ENCODE results near the gene FAM184B.
"Not testable (repeated sequence)": the region's sequence is repeated elsewhere in the genome, so short reads cannot be mapped to it uniquely, and the experiment has no call there.

Gene FAM184B

GRCh38 chr4:17682222-17682566 is 99.2 kb downstream of the FAM184B start:
- no peak for DNase-seq (ENCODE audit: low read depth)

DNA sequence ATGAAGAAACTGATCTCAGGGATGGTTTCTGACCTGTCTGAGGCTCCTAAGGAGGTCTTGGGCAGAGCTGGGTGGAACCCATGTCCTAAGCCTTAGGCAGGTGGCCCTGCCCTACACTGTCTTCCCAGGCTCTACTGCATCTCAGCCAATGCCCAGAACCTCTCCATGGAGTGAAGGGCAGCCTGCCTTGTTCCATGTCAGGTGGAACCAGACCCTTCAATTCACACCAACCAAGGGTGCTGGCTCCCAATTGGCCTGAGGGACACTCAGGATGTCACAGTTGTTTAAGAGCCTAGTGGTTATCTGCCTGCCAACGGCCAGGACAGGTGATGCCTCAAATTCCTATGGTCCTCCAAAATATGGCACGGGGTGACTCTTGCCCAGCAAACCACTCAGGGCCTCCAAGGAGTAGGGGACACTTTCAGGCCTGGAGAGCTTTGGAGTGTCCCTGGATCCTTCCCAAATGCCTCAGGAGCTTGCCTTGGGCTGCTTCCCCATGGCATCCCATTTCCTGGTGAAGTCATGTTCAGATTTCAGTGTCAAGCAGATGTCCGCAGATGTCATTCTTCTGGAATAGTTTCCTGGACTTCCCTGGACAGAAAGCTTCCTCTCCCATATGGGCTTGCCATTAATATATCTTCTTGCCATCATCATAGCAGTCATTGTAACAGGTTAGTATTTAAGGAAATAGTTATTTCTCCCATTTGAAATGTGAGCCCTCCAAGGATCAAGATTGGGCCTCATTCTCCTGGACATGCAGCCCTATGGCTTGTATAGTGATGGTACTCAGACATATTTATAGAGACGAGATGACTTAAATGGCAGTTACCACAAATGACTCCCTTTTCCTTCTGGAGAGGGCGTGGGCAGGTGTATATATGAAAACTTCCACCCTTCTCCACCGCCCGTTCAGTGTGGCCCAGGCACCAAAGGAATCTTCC is 99.9 kb downstream of the FAM184B start:
- DNase-seq (ENCODE audit: low read depth): no peak

GRCh38 chr4:17680559-17681280 is 100.7 kb downstream of the FAM184B start:
- no peak for DNase-seq (ENCODE audit: low read depth)

GRCh38 chr4:17670423-17670822 is 111.0 kb downstream of the FAM184B start:
- no peak for DNase-seq (ENCODE audit: low read depth)

DNA sequence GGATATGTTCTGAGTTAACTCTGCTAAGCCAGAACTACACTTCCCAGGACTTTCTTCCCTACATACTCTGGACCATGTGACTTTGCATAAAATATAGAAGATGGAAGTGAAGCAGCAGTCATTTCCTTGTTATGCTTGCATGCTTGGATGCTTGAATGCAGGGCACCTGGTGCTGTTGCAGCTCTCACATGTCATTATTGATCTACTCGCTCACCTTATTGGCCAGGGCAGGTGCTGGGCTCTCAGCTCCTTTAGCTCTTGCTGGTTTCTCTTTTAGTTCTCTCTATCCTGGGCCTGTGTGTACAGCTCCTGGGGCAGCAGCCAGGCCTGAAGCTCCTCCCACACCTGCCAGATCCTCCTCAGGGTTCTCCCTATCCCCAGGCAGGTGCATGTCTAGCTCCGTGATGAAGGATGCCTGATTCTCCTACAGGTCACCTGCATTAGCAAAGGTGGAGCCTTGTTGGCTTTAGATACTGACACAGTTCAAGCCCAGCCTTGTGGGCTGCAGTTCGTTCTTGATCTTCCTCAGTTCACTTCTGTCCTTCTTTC is 113.7 kb downstream of the FAM184B start:
- no peak for DNase-seq (ENCODE audit: low read depth)

DNA sequence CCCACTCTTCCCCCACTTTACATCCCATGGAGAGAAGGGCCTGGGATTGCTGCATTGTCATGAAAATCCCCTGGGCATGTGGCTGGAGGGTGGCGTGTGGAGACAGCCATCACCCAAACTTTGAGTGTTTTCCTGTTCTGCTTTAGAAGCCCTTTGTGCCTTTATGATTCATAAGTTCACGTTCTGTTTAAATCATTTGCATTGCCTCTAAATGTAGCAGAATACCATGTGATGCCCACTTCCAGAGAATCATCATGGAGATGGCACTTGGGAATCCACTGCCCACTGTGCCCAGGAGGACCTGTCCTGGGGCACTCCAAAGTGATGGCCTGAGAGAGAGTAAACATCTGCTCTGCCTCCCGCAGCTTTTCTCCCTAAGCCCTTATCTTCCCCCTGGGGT is 114.2 kb downstream of the FAM184B start:
- no peak for DNase-seq (ENCODE audit: low read depth)

DNA sequence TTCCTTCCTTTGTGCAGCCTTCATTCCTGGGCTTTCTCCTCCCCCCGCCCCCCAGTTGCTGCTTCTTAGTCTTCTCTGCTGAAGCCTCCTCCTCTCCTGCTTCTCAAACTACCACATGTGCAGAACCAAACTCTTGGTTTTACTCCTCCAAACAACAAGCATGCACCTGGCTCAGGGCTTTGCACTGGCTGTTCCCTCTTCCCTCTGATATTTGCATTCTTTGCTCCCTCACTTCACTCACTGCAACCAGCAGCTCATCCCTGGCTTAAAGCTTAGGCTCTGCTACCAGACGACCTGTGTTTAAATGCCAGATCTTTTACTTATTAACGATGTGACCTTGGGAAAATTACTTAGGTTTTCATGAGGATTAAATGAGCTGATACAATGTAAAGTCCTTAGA is 115.6 kb downstream of the FAM184B start:
- no peak for DNase-seq (ENCODE audit: low read depth)

DNA sequence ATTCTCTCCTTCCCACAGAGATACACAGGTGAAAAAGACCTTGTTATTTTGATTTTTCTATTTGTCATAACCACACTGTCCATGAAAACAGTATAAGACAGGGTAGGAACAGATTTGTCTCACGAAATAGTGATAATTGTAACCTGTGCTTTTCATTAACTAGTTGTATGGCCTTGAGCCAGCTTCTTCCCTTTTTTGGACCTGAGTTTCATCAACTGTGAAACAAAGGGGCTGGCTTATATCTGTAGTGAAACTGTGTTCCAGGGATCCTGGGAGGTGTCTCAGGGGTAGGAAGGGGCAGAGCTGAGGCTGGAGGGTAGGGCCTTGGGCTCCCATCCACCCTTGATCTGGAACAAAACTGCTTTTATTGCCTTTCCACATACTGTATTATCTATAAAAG is 116.1 kb downstream of the FAM184B start:
- DNase-seq (ENCODE audit: low read depth): no peak

GRCh38 chr4:17664755-17665154 is 116.7 kb downstream of the FAM184B start:
- DNase-seq (ENCODE audit: low read depth): no peak

- no peak for DNase-seq (ENCODE audit: low read depth)
These were observed 118.7 kb downstream of the FAM184B start for GRCh38 chr4:17662694-17663093.

- not testable (repeated sequence) for DNase-seq (ENCODE audit: low read depth)
These were observed 122.2 kb downstream of the FAM184B start for GRCh38 chr4:17659196-17659595.

DNA sequence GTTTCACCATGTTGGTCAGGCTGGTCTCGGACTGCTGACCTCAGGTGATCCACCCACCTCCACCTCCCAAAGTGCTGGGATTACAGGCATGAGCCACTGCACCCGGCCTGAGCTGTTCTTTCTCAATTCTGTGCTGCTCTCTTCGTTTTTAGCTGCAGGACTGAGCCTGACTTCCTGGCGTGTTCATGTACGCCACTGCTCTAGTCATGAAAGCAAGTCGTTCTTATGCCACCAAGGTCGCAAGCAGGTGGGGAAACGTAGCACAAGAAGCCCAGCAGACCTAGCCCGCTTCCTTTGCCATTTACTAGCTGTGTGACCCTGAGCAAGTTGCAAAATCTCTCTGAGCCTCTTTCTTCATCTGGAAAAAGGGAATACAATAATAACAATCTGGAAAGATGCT is 123.6 kb downstream of the FAM184B start:
- no peak for DNase-seq (ENCODE audit: low read depth)

DNA sequence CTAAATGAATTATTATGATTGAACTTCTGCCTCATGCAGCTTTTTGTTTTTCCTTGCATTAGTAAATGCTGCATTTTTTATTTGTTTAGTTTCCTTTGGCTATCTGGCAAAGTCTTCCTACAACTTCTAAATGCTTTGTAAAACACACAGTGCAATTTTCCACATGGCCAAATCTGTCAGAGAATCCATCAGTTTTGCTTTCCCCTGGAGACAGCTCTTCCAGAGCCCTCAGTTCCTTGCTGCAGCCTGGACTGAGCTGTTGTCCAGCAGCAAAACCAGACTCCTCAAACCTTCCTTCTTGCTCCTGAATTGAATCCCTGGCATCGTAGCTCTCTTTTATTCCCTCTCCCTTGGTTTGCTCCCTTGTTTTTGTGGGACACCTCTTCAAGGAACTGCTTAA is 124.3 kb downstream of the FAM184B start:
- no peak for DNase-seq (ENCODE audit: low read depth)

- no peak for DNase-seq (ENCODE audit: low read depth)
These were observed 126.7 kb downstream of the FAM184B start for GRCh38 chr4:17654701-17655100.

- DNase-seq (ENCODE audit: low read depth): no peak
These were observed 131.0 kb downstream of the FAM184B start for GRCh38 chr4:17650406-17650805.

DNA sequence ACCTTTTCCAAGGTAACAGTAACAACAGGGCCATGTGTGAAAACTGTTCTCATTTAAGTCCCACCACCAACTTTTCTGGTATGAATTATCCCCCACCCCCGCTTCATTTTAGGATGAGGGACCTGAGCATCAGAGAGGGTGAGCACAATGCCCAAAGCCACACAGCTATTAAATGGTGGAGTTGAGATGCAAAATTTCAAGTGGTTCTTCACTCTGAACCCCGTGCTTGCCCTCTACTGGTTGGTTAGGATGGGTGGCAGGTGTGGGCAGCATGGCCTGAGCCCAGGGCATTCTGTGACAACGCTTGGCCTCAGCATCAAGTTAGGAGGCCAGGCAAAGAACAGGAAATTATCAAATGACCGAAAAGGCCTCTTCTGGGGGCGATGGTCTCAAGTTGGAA is 133.5 kb downstream of the FAM184B start:
- no peak for DNase-seq (ENCODE audit: low read depth)

GRCh38 chr4:17647176-17647806 is 134.1 kb downstream of the FAM184B start:
- DNase-seq (ENCODE audit: low read depth): no peak

- no peak for DNase-seq (ENCODE audit: low read depth)
These were observed 134.7 kb downstream of the FAM184B start for GRCh38 chr4:17646693-17647092.

GRCh38 chr4:17642398-17642783 is 139.0 kb downstream of the FAM184B start:
- no peak for DNase-seq (ENCODE audit: low read depth)

DNA sequence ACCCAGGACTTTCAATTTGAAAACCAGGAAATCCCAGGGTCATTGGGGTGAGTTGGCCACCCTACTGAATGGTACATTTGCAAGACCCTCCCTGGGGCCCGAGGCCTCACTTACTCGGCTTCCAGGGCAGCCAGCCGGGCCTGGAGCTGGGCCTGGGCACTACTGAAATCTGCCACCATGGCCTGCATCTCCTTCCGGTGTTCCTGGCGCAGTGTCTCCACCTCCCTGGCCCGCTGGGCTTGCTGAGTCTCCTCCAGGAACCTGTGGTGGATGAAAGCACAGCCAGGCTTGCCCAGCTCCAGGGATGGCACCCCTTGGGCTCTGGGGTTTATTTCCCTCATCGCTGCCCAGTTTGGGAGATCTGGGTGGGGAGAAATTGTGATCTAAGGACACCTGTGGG is 142.3 kb downstream of the FAM184B start:
- DNase-seq (ENCODE audit: low read depth): no peak

GRCh38 chr4:17636696-17637622 is 144.5 kb downstream of the FAM184B start:
- no peak for DNase-seq (ENCODE audit: low read depth)

DNA sequence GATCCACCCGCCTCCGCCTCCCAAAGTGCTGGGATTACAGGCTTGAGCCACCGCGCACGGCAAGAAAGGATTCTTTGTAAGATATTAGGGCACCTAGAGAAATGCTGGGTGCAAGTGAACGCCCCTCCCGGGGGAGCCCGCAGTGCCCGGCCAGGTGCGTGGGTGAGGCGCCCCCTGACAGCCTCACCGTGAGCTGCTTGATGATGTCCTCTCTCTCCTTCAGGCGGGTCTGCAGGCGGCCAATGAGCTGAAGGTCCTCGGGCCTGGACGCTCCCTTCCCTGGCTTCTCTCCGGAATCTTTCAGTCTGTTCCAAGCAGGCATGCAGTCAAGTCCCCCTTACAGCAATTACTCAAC is 145.1 kb downstream of the FAM184B start:
- DNase-seq (ENCODE audit: low read depth): no peak

Data from GM04503 (cell line).